CD4-positive, alpha-beta T cell treated with Interleukin-10 for 1 hour (primary cell): ENCODE data around the gene ATP5F1E.

Experiments used
- DNase-seq: peaks from one replicate; pipeline ENCODE4 v3.0.0-alpha.2; 2020

Gene ATP5F1E

DNA sequence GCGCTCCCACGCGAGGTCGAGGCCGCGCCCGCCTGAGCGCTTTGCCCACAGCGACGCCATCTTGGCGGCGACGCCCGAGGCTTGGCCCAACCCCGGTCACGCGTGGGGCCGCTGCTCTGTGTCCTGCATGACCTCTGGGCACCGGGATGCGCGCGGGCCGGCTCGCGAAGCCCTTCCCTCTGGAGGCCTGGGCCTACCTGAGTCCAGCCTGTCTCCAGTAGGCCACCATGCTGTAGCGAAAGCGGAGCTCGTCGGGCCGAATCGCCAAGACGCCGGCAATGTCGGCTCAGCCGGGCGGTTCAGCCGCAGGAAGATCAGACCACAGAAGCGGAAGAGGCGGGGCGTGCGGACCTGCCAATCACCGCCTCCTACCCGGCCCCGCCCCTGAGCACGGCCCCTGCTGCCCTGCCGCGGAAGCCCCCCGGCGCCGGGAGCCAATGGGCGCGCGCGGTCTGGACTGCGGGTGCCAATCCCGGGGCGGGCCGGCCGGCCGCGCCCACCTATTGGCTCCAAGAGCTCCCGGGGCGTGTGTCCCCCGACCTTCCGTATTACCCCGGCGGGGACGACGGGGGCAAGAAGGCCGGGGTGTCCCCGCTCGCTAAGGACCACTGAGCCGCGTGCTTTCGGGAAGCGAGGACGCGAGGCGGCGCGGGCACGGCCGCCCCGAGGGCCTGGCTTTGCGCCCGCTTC is at the start of gene ATP5F1E:
ATP5F1E (minus strand) TSS at position 313 of the 690 bp plus-strand sequence; CDS start at position 229, 84 bp downstream.
- DNase-seq, result peak; percentile 97

DNA sequence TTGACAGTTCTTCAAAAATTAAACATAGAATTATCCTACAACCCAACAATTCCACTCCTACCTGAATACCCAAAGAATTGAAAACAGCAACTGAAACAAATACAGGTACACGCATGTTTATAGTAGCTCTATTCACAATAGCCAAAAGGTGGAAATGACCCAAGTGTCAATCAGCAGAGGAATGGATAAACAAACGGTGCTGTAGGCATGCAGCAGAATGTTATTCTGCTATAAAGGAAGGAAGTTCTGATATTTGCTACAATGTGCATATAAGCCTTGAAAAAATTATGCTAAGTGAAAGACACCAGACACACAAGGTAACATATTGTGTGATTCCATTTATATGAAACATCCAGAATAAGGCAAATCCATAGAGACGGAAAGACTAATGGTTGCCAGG is 48.9 kb upstream of the ATP5F1E start:
- DNase-seq, result no peak

DNA sequence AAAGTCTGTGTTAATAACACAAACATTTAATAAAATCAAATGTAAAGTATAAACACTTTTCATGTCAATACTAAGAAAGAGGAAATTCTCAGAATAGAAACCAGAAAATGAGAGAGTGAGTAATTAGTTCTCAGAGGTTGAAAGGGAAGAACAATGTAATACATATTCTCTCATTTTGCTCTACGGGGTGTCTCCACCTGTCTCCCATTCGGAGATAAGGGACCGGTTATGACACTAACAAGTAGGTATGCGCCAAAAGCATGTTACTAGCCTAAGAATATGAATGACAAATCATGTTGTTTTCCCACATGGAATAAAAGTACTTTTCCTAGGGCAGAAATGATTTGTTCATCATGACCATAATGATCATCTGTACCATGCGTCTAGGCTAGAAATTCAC is 46.1 kb upstream of the ATP5F1E start:
- DNase-seq, result no peak

GRCh38 chr20:59077705-59078104 is 45.6 kb upstream of the ATP5F1E start:
- DNase-seq, result no peak

DNA sequence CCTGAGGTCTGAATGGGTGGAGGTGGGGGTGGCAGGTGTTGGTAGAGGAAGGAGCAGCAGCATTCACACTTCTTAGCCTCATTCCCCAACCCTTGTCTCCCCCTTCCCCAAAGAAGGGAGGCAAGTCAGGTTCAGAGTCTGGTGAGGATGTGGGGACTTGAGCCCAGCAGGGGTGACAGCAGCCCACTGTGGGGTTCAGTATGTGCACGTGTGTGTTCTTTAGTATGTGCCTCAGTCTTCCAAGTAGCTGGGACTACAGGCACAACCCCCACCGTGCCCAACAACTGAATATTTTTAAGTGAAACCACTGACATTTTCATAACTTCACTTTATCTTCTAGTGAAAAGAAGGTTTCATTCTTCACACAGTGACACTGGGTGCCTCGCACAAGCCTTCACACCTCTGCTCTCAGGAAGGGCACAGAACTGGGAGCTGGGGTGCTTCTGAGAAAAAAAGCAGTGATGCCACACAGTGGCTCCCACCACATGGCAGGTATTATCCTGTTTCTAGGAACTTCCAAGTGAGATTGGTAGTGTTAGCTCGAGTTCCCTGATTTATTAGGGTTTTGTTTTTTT is 43.9 kb upstream of the ATP5F1E start:
- DNase-seq, result no peak

DNA sequence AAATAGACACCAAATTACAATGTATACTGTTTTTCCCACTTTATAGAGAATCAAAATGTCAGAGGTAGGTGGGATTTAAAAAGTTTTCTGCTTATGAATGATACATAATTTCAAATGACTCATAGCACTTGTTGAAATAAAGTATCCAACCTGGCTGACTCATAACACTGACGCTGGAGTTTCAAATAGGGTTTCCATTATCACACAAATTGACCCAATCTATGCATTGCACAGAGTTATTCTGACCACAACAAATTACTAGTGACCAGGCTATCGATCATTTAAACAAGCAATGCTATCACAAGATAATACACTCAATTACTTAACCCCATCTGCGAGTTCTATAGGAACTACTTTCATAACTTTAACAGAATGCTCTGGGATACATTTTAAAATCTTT is 42.3 kb upstream of the ATP5F1E start:
- DNase-seq, result no peak

DNA sequence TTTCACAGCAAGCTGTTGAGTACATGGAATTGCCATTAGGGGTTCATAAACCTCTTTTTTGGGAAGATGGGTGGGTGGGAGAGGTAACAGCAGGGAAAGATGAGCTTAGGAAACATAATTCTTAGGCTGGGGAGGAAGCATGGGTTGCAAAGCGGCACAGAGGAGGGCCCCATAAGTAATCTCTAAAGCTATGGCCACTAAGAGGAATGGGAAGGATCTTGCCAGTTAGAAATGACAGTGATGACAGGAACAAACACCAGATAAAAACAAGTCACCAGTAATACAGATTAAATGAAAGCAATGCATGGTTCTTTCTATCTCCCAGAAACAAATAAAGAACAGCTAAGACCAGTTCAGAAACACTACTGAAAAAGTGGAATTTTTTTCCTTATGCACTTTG is 41.4 kb upstream of the ATP5F1E start:
- DNase-seq, result no peak

- DNase-seq, result no peak
Measured at GRCh38 chr20:59071216-59071615, 39.1 kb upstream of the ATP5F1E start.

DNA sequence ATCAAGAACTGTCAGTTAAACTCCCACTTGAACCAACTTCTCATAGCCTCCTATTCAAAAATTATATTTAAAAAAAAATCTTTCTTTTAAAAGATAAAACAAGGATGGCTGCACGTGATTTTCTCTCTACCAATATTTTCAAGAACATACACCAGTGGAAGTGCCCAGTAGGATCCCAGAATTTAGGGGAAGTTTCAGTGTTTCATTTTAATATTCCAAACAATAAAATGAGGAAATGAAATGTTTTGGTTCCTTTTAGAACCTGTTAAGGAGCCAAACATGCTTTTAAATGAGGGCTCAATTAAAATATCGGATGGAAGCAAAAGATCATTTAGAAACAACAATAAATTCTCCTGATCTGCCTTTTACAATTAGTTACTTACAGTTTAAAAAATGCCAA is 36.9 kb upstream of the ATP5F1E start:
- no peak for DNase-seq

- DNase-seq, result no peak
Measured at GRCh38 chr20:59068534-59068933, 36.4 kb upstream of the ATP5F1E start.

- no peak for DNase-seq
Measured at GRCh38 chr20:59064214-59064722, 32.1 kb upstream of the ATP5F1E start.

GRCh38 chr20:59063358-59064213 is 31.5 kb upstream of the ATP5F1E start:
- no peak for DNase-seq

DNA sequence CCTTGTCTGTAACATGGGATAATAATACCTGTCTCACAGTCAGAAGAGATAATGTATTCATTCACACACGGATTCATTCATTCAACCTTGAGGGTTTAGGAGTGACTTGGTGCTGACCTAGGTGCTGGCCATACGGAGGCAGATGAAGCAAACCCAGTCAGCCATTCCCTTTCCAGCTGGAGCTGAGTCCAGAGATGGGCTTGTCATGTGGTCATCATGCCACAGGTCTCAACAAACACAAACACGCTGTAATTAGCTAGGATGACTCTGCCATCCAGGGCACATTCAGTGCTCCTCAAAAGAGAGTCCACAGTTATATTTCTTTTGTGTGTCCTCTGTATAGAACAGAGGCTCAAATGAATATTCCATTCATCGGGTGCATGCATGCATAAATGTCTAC is 29.9 kb upstream of the ATP5F1E start:
- DNase-seq, result no peak

DNA sequence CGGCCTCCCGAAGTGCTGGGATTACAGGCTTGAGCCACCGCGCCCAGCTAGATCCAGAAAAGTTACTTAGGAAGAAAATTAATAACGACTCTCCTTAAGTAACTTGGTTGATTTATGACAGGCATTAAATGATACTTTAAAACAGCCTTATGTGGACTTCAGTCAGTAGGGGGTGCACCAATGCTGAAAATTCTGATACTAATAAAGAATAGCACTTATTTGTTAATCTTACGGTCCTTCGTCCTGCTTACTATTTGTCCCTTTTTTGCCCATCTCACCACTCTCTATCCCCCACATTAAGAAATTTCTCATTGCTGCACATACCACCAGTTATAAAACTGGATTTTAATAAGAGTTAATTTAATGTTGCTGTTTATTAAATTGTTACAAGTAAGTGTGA is 23.2 kb upstream of the ATP5F1E start:
- peak; percentile 50 for DNase-seq

- DNase-seq, result no peak
Measured at GRCh38 chr20:59051666-59052185, 19.6 kb upstream of the ATP5F1E start.

- DNase-seq, result no peak
Measured at GRCh38 chr20:59050437-59050836, 18.3 kb upstream of the ATP5F1E start.

DNA sequence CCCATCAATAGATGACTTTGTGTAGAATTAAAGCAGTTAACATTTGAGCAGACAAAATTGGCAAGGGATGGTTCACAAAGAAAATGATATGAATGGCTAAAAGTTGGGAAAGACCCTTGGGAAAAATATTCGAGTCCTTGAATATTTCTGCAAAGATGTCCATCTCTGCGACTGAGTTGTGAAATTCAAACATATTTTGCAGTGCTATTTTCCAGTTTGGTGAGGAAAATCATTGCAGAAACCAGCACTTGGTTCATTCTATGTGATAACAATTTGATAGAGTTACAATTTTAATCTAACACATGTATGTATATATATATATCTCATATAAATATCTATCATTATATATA is 16.5 kb upstream of the ATP5F1E start:
- DNase-seq, result no peak

DNA sequence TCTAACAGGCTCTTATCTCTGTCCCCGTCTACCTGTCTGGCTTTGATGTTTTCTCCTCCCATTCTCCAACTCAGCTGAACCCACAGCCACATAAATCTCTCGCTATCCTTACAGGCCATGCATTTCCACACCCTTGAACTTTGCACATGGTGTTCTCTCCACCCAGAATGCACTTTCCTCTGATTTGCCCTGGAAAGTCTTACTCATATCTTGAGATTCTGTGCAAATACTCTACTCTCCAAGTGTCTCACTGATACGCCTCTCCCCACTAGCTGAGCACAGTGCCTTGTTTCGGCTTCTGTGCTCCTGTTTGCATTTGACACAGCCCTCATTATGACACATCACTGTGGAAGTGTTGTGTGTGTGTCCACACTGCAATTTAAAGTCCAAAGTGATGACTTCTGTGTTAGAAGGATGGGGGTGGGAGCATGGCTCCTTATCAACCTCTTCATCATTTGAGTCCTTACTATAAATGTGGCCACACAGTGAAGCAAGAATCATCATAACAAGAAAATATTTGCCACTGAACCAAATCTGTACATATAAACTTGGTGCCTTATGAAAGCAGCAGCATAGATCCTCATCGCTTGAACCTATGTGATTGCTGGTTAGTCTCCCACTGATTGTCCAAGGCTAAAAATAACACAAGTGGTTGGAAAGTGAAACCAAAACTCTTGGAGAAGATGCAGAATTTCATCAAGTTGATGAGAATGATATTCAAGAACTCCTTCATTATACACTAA is 16.0 kb upstream of the ATP5F1E start:
- DNase-seq, result no peak

- DNase-seq, result no peak
Measured at GRCh38 chr20:59046862-59047261, 14.7 kb upstream of the ATP5F1E start.

GRCh38 chr20:59044796-59045195 is 12.7 kb upstream of the ATP5F1E start:
- DNase-seq, result no peak

DNA sequence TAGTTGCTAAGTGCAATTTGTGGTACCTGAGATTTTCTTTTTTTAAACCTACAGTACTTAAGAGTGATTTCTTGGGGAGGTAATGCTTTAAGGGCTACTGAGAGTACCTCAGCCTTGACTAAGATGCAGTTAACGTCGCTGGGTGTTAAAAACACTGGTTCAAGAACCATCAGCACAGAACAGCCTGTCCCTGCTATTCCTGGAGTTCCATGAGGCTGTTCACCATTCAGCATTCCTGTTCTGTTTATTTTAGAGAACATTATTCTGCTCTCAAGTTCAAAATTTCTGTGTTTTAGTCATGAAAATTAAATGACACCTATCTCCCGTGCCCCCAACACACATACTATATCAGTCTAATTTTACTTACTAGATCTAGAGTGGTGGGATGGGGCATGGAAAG is 12.2 kb upstream of the ATP5F1E start:
- DNase-seq, result no peak

DNA sequence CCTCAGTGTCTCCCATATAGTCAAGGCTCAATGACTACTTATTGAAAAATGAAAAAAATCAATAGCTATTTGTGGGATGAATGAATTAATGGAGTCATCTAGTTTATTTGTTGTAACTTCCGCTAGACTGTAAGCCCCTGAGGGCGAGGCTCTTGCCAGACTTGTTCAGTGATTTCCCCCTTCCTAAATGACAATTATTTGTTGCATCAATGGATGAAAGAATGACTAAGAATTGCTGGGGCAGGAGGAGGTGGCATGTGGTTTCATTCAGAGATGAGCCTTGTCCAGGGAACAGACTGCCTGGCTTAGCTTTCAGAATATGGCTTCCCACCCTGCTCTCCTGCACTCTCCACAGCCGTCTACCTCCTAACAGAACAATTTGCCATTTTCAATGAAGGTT is 11.6 kb upstream of the ATP5F1E start:
- DNase-seq, result no peak
